Measurements from ENCODE around the gene INHBE. TPM values are rescaled to one million over a fixed set of nuclear protein-coding genes. Genes with fewer than 3 reads are reported as not detected.

The INHBE gene
- total RNA-seq, 1 experiment from 2014 or later: 0.59 TPM

DNA sequence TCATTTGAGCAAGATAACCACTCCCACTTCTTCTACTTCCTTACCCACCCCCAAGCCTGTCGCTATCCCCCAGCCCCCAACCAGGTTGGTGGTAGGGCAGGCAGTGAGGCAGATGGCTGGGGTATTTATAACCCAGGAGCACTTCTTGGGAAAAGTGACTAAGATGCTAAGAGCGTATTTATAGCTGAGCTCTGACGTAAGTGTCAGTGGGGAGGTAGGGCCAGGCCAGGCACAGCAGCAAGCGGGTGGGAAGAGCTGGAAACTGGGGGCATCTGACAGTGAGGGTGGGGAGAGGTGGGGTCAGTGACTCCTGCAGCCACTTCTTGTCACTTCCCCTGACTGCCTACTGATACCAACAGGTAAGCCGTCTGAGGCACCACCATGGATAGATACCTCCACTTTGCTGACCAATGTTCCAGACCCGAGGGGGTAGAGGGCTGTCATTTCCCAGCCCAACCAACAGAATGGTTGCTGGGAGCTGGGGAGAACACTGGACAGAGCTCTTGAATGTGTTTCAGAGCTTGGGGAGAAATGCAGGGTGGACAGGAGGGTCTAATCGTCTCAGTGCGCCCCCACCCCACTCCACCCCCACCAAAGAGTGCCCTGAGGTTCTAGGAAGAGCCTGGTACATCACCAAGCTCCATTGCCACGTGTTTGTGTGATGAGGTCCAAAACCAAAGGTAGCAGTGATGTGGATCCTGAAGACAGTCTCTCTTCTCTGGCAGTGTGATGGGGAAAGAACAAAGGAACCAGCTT, 2.7 kb upstream of the INHBE start:
- no peak overlapping the region for H3K4me3 ChIP-seq (ENCODE audit: low read depth in 2 of 2, low read length in 2 of 2)
- no peak for TF ChIP-seq POLR2AphosphoS5 (IDR thresholded peaks at IDR 0.05; ENCODE audit: low read depth, low read length)
- TF ChIP-seq TCF7L2 (IDR thresholded peaks at IDR 0.05; ENCODE audit: low read depth, low read length): no peak
- no peak for TF ChIP-seq SIN3A (IDR thresholded peaks at IDR 0.05; ENCODE audit: borderline replicate concordance, insufficient read depth, low read depth, low read length)
- no peak for TF ChIP-seq REST (IDR thresholded peaks at IDR 0.05; ENCODE audit: insufficient read depth in 1 of 2, low read depth in 2 of 2, low read length in 1 of 2)
- TF ChIP-seq, protein P1, sequence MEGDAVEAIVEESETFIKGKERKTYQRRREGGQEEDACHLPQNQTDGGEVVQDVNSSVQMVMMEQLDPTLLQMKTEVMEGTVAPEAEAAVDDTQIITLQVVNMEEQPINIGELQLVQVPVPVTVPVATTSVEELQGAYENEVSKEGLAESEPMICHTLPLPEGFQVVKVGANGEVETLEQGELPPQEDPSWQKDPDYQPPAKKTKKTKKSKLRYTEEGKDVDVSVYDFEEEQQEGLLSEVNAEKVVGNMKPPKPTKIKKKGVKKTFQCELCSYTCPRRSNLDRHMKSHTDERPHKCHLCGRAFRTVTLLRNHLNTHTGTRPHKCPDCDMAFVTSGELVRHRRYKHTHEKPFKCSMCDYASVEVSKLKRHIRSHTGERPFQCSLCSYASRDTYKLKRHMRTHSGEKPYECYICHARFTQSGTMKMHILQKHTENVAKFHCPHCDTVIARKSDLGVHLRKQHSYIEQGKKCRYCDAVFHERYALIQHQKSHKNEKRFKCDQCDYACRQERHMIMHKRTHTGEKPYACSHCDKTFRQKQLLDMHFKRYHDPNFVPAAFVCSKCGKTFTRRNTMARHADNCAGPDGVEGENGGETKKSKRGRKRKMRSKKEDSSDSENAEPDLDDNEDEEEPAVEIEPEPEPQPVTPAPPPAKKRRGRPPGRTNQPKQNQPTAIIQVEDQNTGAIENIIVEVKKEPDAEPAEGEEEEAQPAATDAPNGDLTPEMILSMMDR (IDR thresholded peaks at IDR 0.05): no peak
- H3K36me3 ChIP-seq (ENCODE audit: control insufficient read depth, insufficient read depth, low read length): no peaks in the 10 kb centered on the region
- H3K9me3 ChIP-seq (ENCODE audit: control insufficient read depth, insufficient read depth, low read depth, low read length): no peaks in the 10 kb centered on the region
- H3K27me3 ChIP-seq (ENCODE audit: control insufficient read depth, insufficient read depth, low read length): no peaks in the 10 kb centered on the region
- no peak overlapping the region for H3K27ac ChIP-seq (ENCODE audit: low read length)
- no TSS peak for BruUV-seq (replicated peaks)
- peak; percentile 17; the same call in 1 of the 2 replicates for ATAC-seq
- DNase-seq (ENCODE audit: low read depth, low spot score): no peak
- no peaks in the 10 kb centered on the region for H3K4me1 ChIP-seq (ENCODE audit: control insufficient read depth, insufficient read depth, low read length)
- in situ Hi-C loops (cut with HindIII; ENCODE audit: low pct_unique_long_range_greater_than_20kb, low sequenced_read_pairs): no loop called here
- intact Hi-C loops (cut with micrococcal nuclease; ENCODE audit: unreplicated experiment): loop anchor here (2.0 to 5.0 kb wide), 2 partner anchors 146 to 190 kb away; no protein-coding TSS in a partner anchor
- ChIA-PET CTCF (interaction anchor here (0.6 to 3.2 kb wide), 12 partner anchors 10 to 239 kb away, joined by 3 to 54 read pairs (median 3); partner anchors contain the start of gene STAC3), POLR2A (interaction anchor here (0.6 kb wide), 1 partner anchor 192 kb away, joined by 3 read pairs; no protein-coding TSS in a partner anchor)

- Histone ChIP-seq H3K27ac (ENCODE audit: low read length) (no peak overlapping the region), H3K4me1 (ENCODE audit: control insufficient read depth, insufficient read depth, low read length) (no peaks in the 10 kb centered on the region), H3K9me3 (ENCODE audit: control insufficient read depth, insufficient read depth, low read depth, low read length) (no peaks in the 10 kb centered on the region), H3K27me3 (ENCODE audit: control insufficient read depth, insufficient read depth, low read length) (no peaks in the 10 kb centered on the region), H3K36me3 (ENCODE audit: control insufficient read depth, insufficient read depth, low read length) (no peaks in the 10 kb centered on the region), H3K4me3 (ENCODE audit: low read depth in 2 of 2, low read length in 2 of 2) (no peak overlapping the region)
- ATAC-seq: peak; percentile 86
- ChIA-PET CTCF (interaction anchor here (0.6 to 3.2 kb wide), 14 partner anchors 9 to 240 kb away, joined by 3 to 54 read pairs (median 3); partner anchors contain the start of gene STAC3), POLR2A (interaction anchor here (0.6 kb wide), 1 partner anchor 193 kb away, joined by 3 read pairs; no protein-coding TSS in a partner anchor)
- TF ChIP-seq SIN3A (IDR thresholded peaks at IDR 0.05; ENCODE audit: borderline replicate concordance, insufficient read depth, low read depth, low read length) (no peak), POLR2AphosphoS5 (IDR thresholded peaks at IDR 0.05; ENCODE audit: low read depth, low read length) (no peak), TCF7L2 (IDR thresholded peaks at IDR 0.05; ENCODE audit: low read depth, low read length) (no peak), REST (IDR thresholded peaks at IDR 0.05; ENCODE audit: insufficient read depth in 1 of 2, low read depth in 2 of 2, low read length in 1 of 2) (peak in 1 of 2 experiments; percentile 49; a peak in 1 of 4 replicates)
- TF ChIP-seq, protein P1 (IDR thresholded peaks at IDR 0.05): peak; percentile 96
- no TSS peak for BruUV-seq (replicated peaks)
- no peak for DNase-seq (ENCODE audit: low read depth, low spot score)
- in situ Hi-C loops (cut with HindIII; ENCODE audit: low pct_unique_long_range_greater_than_20kb, low sequenced_read_pairs) (no loop called here), intact Hi-C loops (cut with micrococcal nuclease; ENCODE audit: unreplicated experiment) (loop anchor here (2.0 to 5.0 kb wide), 2 partner anchors 146 to 191 kb away; no protein-coding TSS in a partner anchor)
Measured at GRCh38 chr12:57452937-57453509, 2.1 kb upstream of the INHBE start.

All from Panc1 (cell line).